Uterus (tissue), 2 donors: ENCODE results near the gene PRDM11.
A peak's percentile ranks its signal among the peaks of the same experiment; 100 is the strongest.

Experiments
- CTCF ChIP-seq, 4 experiments: fragments of 200-600 bp in 2 of 4; fragments of 450-650 bp in 2 of 4; sonication (generic) in 2 of 4; IDR thresholded peaks; one replicate each; pipeline ENCODE4 v1.5.1; 2016 to 2019; ENCODE audit warnings: antibody characterized with exemption in 4 of 4, mild to moderate bottlenecking in 2 of 4, moderate library complexity in 1 of 4
- POLR2A ChIP-seq, 2 donors: fragments of 450-650 bp; IDR thresholded peaks; one replicate each; pipeline ENCODE4 v1.6.1; 2016; ENCODE audit warnings: antibody characterized with exemption in 2 of 2, mild to moderate bottlenecking in 1 of 2, moderate library complexity in 1 of 2

GRCh38 chr11:45209891-45210699 lies 63.7 kb downstream of the PRDM11 start:
- peak in 2 of 4 experiments; percentile 3 to 14 for TF ChIP-seq CTCF (IDR thresholded peaks at IDR 0.05)
- TF ChIP-seq POLR2A (IDR thresholded peaks at IDR 0.05): peak in 1 of 2 donors; percentile 35
